Activated naive CD8-positive, alpha-beta T cell treated with anti-CD3 and anti-CD28 coated beads, Interleukin-2, amount 50 U/mL, for 24 hours (primary cell): ENCODE data around the gene GPR21.

Experiments used
- ATAC-seq: fragments of 150-1000 bp; cut with Tn5 transposase; one replicate; pipeline ENCODE4 v1.10.0; 2021
- DNase-seq: peaks from one replicate; pipeline ENCODE4 v3.0.0; 2021
- H3K27ac Mint-ChIP-seq: one replicate; pipeline ENCODE4 v1.8.0; 2021; ENCODE audit warnings: mild to moderate bottlenecking, mixed read lengths
- H3K27me3 Mint-ChIP-seq: one replicate; pipeline ENCODE4 v1.8.0; 2021; ENCODE audit warnings: mixed read lengths
- H3K36me3 Mint-ChIP-seq: one replicate; pipeline ENCODE4 v1.8.0; 2021; ENCODE audit warnings: low read depth, mixed read lengths
- H3K4me1 Mint-ChIP-seq: one replicate; pipeline ENCODE4 v1.8.0; 2021; ENCODE audit warnings: mixed read lengths
- H3K4me3 Mint-ChIP-seq: one replicate; pipeline ENCODE4 v1.8.0; 2021; ENCODE audit warnings: mild to moderate bottlenecking, moderate library complexity, mixed read lengths
- H3K9me3 Mint-ChIP-seq: one replicate; pipeline ENCODE4 v1.8.0; 2021; ENCODE audit warnings: mixed read lengths

The GPR21 gene

GRCh38 chr9:123043081-123043939, 9.8 kb downstream of the GPR21 start:
- Mint-ChIP-seq H3K27me3 (no peaks in the 10 kb centered on the region), H3K4me1 (peaks cover 7% of the 10 kb centered on the region), H3K4me3 (no peak overlapping the region), H3K36me3 (peaks cover 23% of the 10 kb centered on the region), H3K9me3 (no peaks in the 10 kb centered on the region), H3K27ac (no peak overlapping the region)
- ATAC-seq: no peak
- DNase-seq: no peak

- Mint-ChIP-seq H3K27me3 (no peaks in the 10 kb centered on the region), H3K4me1 (no peaks in the 10 kb centered on the region), H3K36me3 (peaks cover 23% of the 10 kb centered on the region), H3K9me3 (no peaks in the 10 kb centered on the region), H3K4me3 (no peak overlapping the region), H3K27ac (no peak overlapping the region)
- DNase-seq (no peak), ATAC-seq (no peak)
Observed at GRCh38 chr9:123044586-123044985, 11.1 kb downstream of the GPR21 start.

GRCh38 chr9:123046406-123047195, 13.1 kb downstream of the GPR21 start:
- Mint-ChIP-seq H3K4me1 (no peaks in the 10 kb centered on the region), H3K36me3 (peaks cover 19% of the 10 kb centered on the region), H3K9me3 (no peaks in the 10 kb centered on the region), H3K27me3 (no peaks in the 10 kb centered on the region), H3K27ac (no peak overlapping the region), H3K4me3 (no peak overlapping the region)
- DNase-seq (no peak), ATAC-seq (no peak)

GRCh38 chr9:123048748-123049147, 15.3 kb downstream of the GPR21 start:
- ATAC-seq (no peak), DNase-seq (no peak)
- Mint-ChIP-seq H3K4me3 (no peak overlapping the region), H3K27me3 (no peaks in the 10 kb centered on the region), H3K27ac (no peak overlapping the region), H3K9me3 (no peaks in the 10 kb centered on the region), H3K36me3 (peaks cover 9% of the 10 kb centered on the region), H3K4me1 (peaks cover 1% of the 10 kb centered on the region)

DNA sequence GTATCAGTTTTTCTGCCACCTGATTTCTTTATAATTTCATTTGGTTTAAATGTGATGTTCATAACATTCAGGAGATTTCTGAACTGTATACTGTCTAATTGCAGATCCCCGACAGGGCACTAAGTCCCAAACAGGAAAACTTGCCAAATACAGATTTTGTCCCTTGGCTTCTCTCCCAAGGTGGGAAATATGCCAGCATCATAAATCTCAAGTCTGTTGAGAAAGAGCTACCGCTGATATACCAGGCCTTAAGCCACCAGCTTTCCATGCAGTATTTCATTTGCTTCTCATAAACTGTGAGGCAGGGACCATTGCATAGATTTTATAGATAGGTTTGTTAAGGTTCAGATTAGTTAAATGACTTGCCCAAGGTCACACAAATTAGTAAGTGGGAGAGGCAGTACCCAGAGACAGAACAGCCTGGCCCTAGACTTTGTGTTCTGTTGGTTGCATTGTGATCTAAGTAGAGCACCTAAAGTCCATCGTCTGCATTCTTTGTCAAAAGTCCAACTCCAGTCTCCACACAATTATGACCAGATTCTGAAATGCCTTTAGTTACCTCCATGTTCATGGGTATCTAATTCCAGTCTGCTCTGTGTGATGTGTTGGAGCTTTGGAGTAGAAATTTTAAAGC, 16.2 kb downstream of the GPR21 start:
- no peaks in the 10 kb centered on the region for H3K27me3 Mint-ChIP-seq

DNA sequence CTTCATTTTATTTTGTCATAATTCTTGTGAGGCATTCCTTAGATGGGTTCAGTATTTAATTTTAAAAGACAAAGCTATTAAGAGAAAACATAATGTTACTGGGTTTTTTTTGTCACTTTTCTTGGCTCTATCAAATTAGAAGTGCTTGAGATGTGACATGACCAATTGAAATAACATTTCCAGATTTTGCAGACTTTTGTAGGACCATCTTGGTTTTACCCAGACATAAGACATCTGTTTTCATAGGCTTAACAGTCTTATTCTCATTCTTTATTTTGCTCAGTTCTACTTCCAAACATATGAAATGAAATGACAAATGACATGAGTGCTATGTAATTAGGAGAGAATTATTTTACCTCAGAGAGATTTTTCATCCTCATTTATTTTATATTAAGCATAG, 19.6 kb downstream of the GPR21 start:
- Mint-ChIP-seq H3K36me3 (peaks cover 6% of the 10 kb centered on the region), H3K27ac (no peak overlapping the region), H3K9me3 (no peaks in the 10 kb centered on the region), H3K4me1 (peaks cover 2% of the 10 kb centered on the region), H3K27me3 (no peaks in the 10 kb centered on the region), H3K4me3 (no peak overlapping the region)
- DNase-seq (no peak), ATAC-seq (no peak)

More for the DNA sequence above, 16.2 kb downstream of the GPR21 start:
- Mint-ChIP-seq H3K27ac (no peak overlapping the region), H3K4me3 (no peak overlapping the region), H3K4me1 (peaks cover 2% of the 10 kb centered on the region), H3K36me3 (peaks cover 6% of the 10 kb centered on the region), H3K9me3 (no peaks in the 10 kb centered on the region)
- no peak for ATAC-seq
- DNase-seq: no peak

- Mint-ChIP-seq H3K9me3 (no peaks in the 10 kb centered on the region), H3K36me3 (peaks cover 6% of the 10 kb centered on the region), H3K27ac (peak overlapping the region; percentile 16), H3K4me1 (peaks cover 2% of the 10 kb centered on the region), H3K27me3 (no peaks in the 10 kb centered on the region), H3K4me3 (no peak overlapping the region)
- ATAC-seq: no peak
- DNase-seq: no peak
Observed at GRCh38 chr9:123053711-123054110, 20.2 kb downstream of the GPR21 start.

- H3K9me3 Mint-ChIP-seq: no peaks in the 10 kb centered on the region
- ATAC-seq (no peak), DNase-seq (no peak)
- no peaks in the 10 kb centered on the region for H3K27me3 Mint-ChIP-seq
- no peak overlapping the region for H3K4me3 Mint-ChIP-seq
- H3K36me3 Mint-ChIP-seq: peaks cover 5% of the 10 kb centered on the region
- H3K4me1 Mint-ChIP-seq: no peaks in the 10 kb centered on the region
- H3K27ac Mint-ChIP-seq: no peak overlapping the region
Observed at GRCh38 chr9:123058834-123059233, 25.4 kb downstream of the GPR21 start.

GRCh38 chr9:123059472-123060220, 26.2 kb downstream of the GPR21 start:
- ATAC-seq (no peak), DNase-seq (no peak)
- Mint-ChIP-seq H3K4me1 (no peaks in the 10 kb centered on the region), H3K27me3 (no peaks in the 10 kb centered on the region), H3K4me3 (no peak overlapping the region), H3K27ac (no peak overlapping the region), H3K36me3 (peaks cover 5% of the 10 kb centered on the region), H3K9me3 (no peaks in the 10 kb centered on the region)

GRCh38 chr9:123061216-123061615, 27.7 kb downstream of the GPR21 start:
- no peak overlapping the region for H3K4me3 Mint-ChIP-seq
- H3K36me3 Mint-ChIP-seq: peaks cover 11% of the 10 kb centered on the region
- H3K4me1 Mint-ChIP-seq: no peaks in the 10 kb centered on the region
- no peaks in the 10 kb centered on the region for H3K27me3 Mint-ChIP-seq
- DNase-seq (no peak), ATAC-seq (no peak)
- H3K9me3 Mint-ChIP-seq: no peaks in the 10 kb centered on the region
- H3K27ac Mint-ChIP-seq: no peak overlapping the region

DNA sequence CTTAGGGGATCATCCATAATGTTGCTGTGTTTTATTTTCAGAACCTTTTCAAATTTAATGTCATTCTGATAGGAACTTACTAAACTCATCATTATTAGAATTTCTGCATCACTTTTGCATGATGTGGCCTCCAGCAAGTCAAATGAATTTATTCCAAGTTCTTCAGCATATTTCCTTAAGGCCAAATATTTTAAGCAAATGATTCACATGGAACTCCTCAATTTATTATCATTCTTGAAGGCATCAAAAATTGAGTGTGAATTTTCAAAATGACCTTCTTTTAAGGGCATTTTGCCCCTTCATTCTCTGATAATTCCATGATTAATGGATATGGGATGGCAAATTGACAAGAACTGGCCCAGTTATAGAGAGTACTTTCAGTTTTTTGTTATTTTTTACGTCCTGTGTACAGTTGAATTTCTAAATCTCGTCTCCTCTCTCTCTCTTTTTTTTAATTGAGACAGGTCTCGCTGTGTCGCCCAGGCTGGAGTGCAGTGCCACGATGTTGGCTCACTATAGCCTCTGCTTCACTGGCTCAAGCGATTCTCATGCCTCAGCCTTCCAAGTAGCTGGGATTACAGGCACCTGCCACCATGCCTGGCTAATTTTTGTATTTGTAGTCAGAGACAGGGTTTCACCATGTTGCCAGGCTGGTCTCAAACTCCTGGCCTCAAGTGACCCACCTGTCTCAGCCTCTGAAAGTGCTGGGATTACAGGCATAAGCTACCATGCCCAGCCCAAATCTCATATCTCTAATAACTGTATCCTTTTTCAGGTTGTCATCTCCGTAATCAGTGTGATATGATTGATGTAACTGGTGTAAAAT, 29.1 kb downstream of the GPR21 start:
- no peak for DNase-seq
- ATAC-seq: no peak
- Mint-ChIP-seq H3K27ac (no peak overlapping the region), H3K9me3 (no peaks in the 10 kb centered on the region), H3K4me1 (no peaks in the 10 kb centered on the region), H3K4me3 (no peak overlapping the region), H3K36me3 (peaks cover 15% of the 10 kb centered on the region), H3K27me3 (no peaks in the 10 kb centered on the region)

GRCh38 chr9:123063177-123063598, 29.7 kb downstream of the GPR21 start:
- ATAC-seq: no peak
- no peaks in the 10 kb centered on the region for H3K9me3 Mint-ChIP-seq
- no peaks in the 10 kb centered on the region for H3K4me1 Mint-ChIP-seq

DNA sequence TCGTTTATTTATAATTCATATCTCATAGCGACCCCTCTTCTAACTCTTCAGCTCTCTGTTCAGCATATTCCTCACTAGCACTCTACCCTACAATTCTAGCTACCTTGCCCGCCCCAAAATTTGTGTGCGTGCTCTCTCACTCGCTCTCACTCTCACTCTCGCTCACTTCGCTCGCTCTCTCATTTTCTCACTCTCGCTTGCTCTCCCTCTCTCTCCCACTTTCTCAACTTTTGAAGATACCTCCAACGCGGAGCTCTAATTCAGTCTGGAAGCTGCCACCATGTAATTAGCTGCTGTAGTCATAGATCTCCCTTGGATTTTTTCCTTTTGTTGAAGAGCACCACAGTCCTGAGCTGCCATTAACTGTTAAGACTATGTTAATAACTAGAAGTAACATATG, 30.4 kb downstream of the GPR21 start:
- Mint-ChIP-seq H3K4me1 (peaks cover 1% of the 10 kb centered on the region), H3K27ac (no peak overlapping the region), H3K9me3 (no peaks in the 10 kb centered on the region), H3K27me3 (no peaks in the 10 kb centered on the region), H3K36me3 (peaks cover 15% of the 10 kb centered on the region), H3K4me3 (no peak overlapping the region)
- no peak for ATAC-seq
- DNase-seq: no peak

More at GRCh38 chr9:123063177-123063598, 29.7 kb downstream of the GPR21 start:
- Mint-ChIP-seq H3K27me3 (no peaks in the 10 kb centered on the region), H3K36me3 (peaks cover 15% of the 10 kb centered on the region), H3K4me3 (no peak overlapping the region), H3K27ac (no peak overlapping the region)
- DNase-seq: no peak
